Measurements from ENCODE around the gene GAS2L3. TPM values are rescaled to one million over a fixed set of nuclear protein-coding genes. Genes with fewer than 3 reads are reported as not detected.
"Not testable (repeated sequence)": the region's sequence is repeated elsewhere in the genome, so short reads cannot be mapped to it uniquely, and the experiment has no call there.

The GAS2L3 gene
- total and polyA plus RNA-seq, 9 of the 15 experiments (the other 6 are each of a cell fraction or from before 2014, with no cell fraction given) = 1.5 to 9.8 (median 3.5) TPM

DNA sequence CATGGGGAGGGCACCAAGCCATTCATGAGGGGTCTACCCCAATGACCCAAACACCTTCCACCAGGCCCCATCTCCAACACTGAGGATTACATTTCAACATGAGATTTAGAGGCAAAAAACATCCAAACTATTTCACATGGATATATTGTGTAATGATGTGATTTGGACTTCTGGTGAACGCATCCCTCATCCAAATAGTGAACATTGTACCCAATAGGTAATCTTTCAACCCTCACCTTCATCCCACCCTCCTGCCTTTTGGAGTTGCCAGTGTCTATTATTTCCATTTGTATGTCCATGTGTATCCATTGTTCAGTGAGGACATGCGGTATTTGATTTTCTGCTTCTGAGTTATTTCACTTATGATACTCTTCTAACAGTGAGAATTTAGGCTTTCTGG is 16.1 kb upstream of the GAS2L3 start:
- ChIA-PET CTCF (ENCODE audit: low intra/inter-chr PET ratio) (no interaction called here), POLR2A (no interaction called here)
- Histone ChIP-seq H3K27me3 (ENCODE audit: control insufficient read depth in 2 of 2, insufficient read depth in 2 of 2, low read length in 2 of 2) (peaks cover 0 to 5% of the 10 kb centered on the region in 2 experiments; a peak in 1 of 5 replicates), H3K9me1 (ENCODE audit: control insufficient read depth, insufficient read depth, low read length) (no peaks in the 10 kb centered on the region), H4K20me1 (replicated peaks; ENCODE audit: control insufficient read depth, insufficient read depth, low read length) (no peaks in the 10 kb centered on the region), H3K9me3 (replicated peaks; ENCODE audit: control insufficient read depth, insufficient read depth, low read depth, low read length) (no peaks in the 10 kb centered on the region), H3K9ac (ENCODE audit: insufficient read depth in 1 of 2, low read depth in 2 of 2, low read length in 2 of 2) (no peak overlapping the region), H2AFZ (ENCODE audit: low read depth, low read length) (no peak overlapping the region), H3K4me1 (replicated peaks in 1 of 2; ENCODE audit: control insufficient read depth in 2 of 2, insufficient read depth in 2 of 2, low read length in 2 of 2) (no peaks in the 10 kb centered on the region), H3K36me3 (ENCODE audit: control insufficient read depth, insufficient read depth, low read length) (no peaks in the 10 kb centered on the region), H3K4me2 (ENCODE audit: insufficient read depth, low read length) (no peak overlapping the region), H3K27ac (ENCODE audit: extremely low read depth, low read depth, low read length) (no peak overlapping the region), H3K4me3 (no peak overlapping the region), H3K79me2 (ENCODE audit: control insufficient read depth, insufficient read depth, low read length) (no peaks in the 10 kb centered on the region)
- no peak for FAIRE-seq
- BruUV-seq (replicated peaks) = no TSS peak
- DNase-seq (ENCODE audit: extremely low read depth in 1 of 4, low spot score in 3 of 4) = no peak
- ATAC-seq = no peak
- intact Hi-C loops (cut with micrococcal nuclease) = loop anchor here (10.0 kb wide), 1 partner anchor 1513 kb away; no protein-coding TSS in a partner anchor
- TF ChIP-seq MED1 (CRISPR knock-in tag; IDR thresholded peaks at IDR 0.05; ENCODE audit: borderline replicate concordance) (no peak), PTBP1 (IDR thresholded peaks at IDR 0.05; ENCODE audit: low read depth, low read length) (no peak), GATA2 (CRISPR knock-in tag; IDR thresholded peaks at IDR 0.05) (no peak), TFAM (CRISPR knock-in tag; conservative IDR thresholded peaks at IDR 0.05) (no peak), GATAD2B (IDR thresholded peaks at IDR 0.05; ENCODE audit: borderline replicate concordance) (no peak), RBM39 (optimal IDR thresholded peaks at IDR 0.05; ENCODE audit: low read depth, low read length) (no peak)
- TF ChIP-seq, protein P1, sequence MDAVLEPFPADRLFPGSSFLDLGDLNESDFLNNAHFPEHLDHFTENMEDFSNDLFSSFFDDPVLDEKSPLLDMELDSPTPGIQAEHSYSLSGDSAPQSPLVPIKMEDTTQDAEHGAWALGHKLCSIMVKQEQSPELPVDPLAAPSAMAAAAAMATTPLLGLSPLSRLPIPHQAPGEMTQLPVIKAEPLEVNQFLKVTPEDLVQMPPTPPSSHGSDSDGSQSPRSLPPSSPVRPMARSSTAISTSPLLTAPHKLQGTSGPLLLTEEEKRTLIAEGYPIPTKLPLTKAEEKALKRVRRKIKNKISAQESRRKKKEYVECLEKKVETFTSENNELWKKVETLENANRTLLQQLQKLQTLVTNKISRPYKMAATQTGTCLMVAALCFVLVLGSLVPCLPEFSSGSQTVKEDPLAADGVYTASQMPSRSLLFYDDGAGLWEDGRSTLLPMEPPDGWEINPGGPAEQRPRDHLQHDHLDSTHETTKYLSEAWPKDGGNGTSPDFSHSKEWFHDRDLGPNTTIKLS (IDR thresholded peaks at IDR 0.05; ENCODE audit: borderline replicate concordance, low read depth) = no peak
- in situ Hi-C loops (cut with MboI) = loop anchor here (10.0 kb wide), 1 partner anchor 203 kb away; the partner anchor contains the start of gene SLC17A8
- WGBS (ENCODE audit: insufficient coverage, low coverage, missing lambda C conversion rate) = 0% methylated on average over 2 of the region's 2 CpGs

DNA sequence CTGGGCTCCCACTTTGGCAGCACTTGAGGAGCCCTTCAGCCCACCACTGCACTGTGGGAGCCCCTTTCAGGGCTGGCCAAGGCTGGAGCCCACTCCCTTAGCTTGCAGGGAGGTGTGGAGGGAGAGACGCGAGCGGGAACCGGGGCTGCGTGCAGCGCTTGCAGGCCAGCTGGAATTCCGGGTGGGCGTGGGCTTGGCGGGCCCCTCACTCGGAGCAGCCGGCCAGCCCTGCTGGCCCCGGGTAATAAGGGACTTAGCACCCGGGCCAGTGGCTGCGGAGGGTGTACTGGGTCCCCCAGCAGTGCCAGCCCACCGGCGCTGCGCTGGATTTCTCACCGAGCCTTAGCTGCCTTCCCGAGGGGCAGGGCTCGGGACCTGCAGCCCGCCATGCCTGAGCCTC is 14.2 kb upstream of the GAS2L3 start:
- WGBS (ENCODE audit: insufficient coverage, low coverage, missing lambda C conversion rate) = 3% methylated on average over 5 of the region's 21 CpGs
- H3K79me2 ChIP-seq (ENCODE audit: control insufficient read depth, insufficient read depth, low read length); POLR2A ChIA-PET; H2AFZ ChIP-seq (ENCODE audit: low read depth, low read length); H4K20me1 ChIP-seq (replicated peaks; ENCODE audit: control insufficient read depth, insufficient read depth, low read length); H3K4me2 ChIP-seq (ENCODE audit: insufficient read depth, low read length); H3K27me3 ChIP-seq (ENCODE audit: control insufficient read depth in 2 of 2, insufficient read depth in 2 of 2, low read length in 2 of 2); H3K9me1 ChIP-seq (ENCODE audit: control insufficient read depth, insufficient read depth, low read length); H3K4me1 ChIP-seq (replicated peaks in 1 of 2; ENCODE audit: control insufficient read depth in 2 of 2, insufficient read depth in 2 of 2, low read length in 2 of 2); H3K9ac ChIP-seq (ENCODE audit: insufficient read depth in 1 of 2, low read depth in 2 of 2, low read length in 2 of 2); H3K27ac ChIP-seq (ENCODE audit: extremely low read depth, low read depth, low read length); CTCF ChIA-PET (ENCODE audit: low intra/inter-chr PET ratio); FAIRE-seq; H3K36me3 ChIP-seq (ENCODE audit: control insufficient read depth, insufficient read depth, low read length); DNase-seq (ENCODE audit: extremely low read depth in 1 of 4, low spot score in 3 of 4); H3K9me3 ChIP-seq (replicated peaks; ENCODE audit: control insufficient read depth, insufficient read depth, low read depth, low read length); ATAC-seq; H3K4me3 ChIP-seq; BruUV-seq (replicated peaks): not testable (repeated sequence)
- in situ Hi-C loops (cut with MboI) = loop anchor here (10.0 kb wide), 1 partner anchor 204 kb away; the partner anchor contains the start of gene SLC17A8
- intact Hi-C loops (cut with micrococcal nuclease) = loop anchor here (10.0 kb wide), 1 partner anchor 1514 kb away; no protein-coding TSS in a partner anchor
